Measurements from ENCODE around the gene PGK2.

PGK2 gene

DNA sequence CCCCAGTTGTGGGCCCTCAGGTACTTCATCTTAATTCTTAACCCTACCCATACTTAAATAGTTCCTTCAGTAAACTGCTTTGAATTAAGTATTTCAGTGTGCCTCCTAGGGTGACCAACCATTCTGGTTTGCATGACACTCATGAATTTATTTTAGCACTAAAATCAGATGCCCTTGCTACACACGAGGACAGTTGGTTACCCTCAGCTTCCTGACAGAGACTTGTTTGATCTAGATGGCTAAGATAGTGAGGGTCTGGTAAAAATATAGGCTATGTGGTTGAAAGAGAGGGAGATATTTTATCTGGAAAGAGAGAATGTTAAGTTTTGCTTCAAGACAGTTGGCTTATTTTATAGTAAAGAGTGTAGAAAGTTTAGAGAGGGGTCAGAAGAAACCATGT lies 10.6 kb downstream of the PGK2 start:
- Mint-ChIP-seq H3K4me1 (ENCODE audit: low read depth) (no peaks in the 10 kb centered on the region), H3K27ac (no peak overlapping the region), H3K9me3 (peaks cover 6% of the 10 kb centered on the region), H3K36me3 (ENCODE audit: low read depth) (no peaks in the 10 kb centered on the region), H3K4me3 (no peak overlapping the region), H3K27me3 (ENCODE audit: low read depth) (no peaks in the 10 kb centered on the region)

DNA sequence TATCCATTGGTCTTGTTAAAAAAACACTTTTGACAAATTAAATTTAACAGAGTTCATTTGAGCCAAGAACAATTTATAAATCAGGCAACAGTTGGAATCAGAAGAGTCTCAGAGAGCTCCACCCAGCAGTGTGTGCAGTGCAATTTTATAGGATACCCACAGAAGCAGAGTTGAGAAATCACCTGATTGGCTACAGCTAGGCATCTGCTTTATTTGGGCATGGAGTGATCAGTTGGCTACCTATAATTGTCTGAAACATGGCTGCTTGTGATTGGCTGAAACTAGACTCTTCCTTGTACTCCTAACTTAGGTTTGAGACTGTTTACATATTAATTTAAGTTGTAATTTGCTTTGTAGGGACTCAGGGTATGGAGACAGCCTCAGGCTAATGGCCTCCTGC lies 12.0 kb downstream of the PGK2 start:
- H3K27ac Mint-ChIP-seq = no peak overlapping the region
- no peaks in the 10 kb centered on the region for H3K27me3 Mint-ChIP-seq (ENCODE audit: low read depth)
- H3K4me1 Mint-ChIP-seq (ENCODE audit: low read depth) = no peaks in the 10 kb centered on the region
- H3K4me3 Mint-ChIP-seq = no peak overlapping the region
- no peaks in the 10 kb centered on the region for H3K36me3 Mint-ChIP-seq (ENCODE audit: low read depth)
- peaks cover 6% of the 10 kb centered on the region for H3K9me3 Mint-ChIP-seq

DNA sequence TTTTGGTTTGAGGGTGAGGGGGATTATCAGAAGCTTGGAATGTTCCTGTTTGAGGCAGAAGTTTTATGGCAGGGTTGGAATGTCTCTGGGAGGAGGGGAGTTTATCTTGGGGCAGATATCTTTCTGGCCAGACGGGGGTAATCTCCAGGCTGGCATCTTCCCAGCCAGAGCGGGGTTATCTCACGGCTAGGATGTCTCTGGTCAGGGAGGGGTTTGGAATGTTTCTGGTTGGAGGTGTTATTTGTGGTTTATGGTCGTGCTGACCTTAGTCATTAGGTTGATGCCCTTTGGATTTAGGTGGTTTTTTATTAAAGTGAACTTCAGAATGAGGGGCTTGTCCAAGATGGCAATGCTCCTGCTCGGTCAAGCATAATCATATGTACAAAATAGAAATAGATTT lies 14.8 kb downstream of the PGK2 start:
- no peaks in the 10 kb centered on the region for H3K27me3 Mint-ChIP-seq (ENCODE audit: low read depth)

DNA sequence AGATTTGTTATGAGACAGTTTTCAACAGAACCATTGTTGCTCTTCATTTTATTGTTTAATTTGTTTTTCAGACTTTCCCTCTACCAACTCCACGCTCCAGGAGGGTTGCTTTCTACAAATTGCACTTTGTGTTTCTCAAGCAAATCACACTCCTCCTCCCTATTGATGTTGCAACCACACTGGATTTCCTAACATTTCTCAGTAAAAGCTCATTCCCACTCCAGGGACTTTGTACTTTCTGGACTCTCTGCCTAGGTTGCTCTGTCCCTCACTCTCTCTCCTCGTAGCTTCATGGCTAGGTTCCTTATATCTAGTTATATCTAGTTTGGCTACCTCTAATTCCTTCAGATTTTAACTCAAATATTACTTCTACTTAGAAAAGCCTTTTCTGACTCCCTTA lies 20.3 kb downstream of the PGK2 start:
- no peak overlapping the region for H3K27ac Mint-ChIP-seq
- H3K4me1 Mint-ChIP-seq (ENCODE audit: low read depth) = no peaks in the 10 kb centered on the region
- no peaks in the 10 kb centered on the region for H3K9me3 Mint-ChIP-seq

More for the DNA sequence above, 14.8 kb downstream of the PGK2 start:
- peaks cover 6% of the 10 kb centered on the region for H3K9me3 Mint-ChIP-seq
- no peaks in the 10 kb centered on the region for H3K36me3 Mint-ChIP-seq (ENCODE audit: low read depth)
- H3K4me1 Mint-ChIP-seq (ENCODE audit: low read depth) = no peaks in the 10 kb centered on the region
- no peak overlapping the region for H3K4me3 Mint-ChIP-seq
- no peak overlapping the region for H3K27ac Mint-ChIP-seq

DNA sequence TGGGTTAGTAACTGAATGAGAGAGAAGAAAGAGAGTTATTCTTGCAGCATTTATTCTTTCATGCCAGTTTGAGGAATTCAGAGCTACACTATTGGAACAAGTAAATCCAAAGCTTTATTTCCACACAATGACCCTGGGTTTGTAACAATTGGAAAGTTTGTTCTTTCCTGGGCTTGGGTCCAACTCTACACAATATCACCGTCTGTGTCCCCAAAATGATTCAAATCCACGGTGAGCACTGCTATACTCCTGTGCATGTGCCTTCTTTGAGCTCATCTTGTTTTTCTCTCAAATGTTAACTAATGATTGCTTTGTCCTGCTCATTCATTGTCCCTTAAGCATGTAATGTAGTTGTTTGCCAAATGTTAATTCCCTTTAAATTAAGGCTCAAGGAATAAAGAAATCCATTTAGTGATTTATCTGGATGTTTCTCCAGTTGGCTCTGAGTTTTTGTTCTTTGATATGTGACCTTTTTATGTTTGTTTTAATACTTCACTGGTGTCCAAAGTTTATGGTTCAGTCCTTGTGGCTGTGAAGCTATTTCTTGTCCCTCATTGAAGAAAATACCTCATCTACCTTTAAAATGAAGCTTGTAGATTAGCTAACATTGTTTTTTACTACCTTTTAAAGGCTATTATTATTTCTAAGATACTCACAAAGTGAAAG lies 22.4 kb downstream of the PGK2 start:
- Mint-ChIP-seq H3K9me3 (no peaks in the 10 kb centered on the region), H3K27me3 (ENCODE audit: low read depth) (no peaks in the 10 kb centered on the region), H3K36me3 (ENCODE audit: low read depth) (no peaks in the 10 kb centered on the region), H3K4me1 (ENCODE audit: low read depth) (no peaks in the 10 kb centered on the region), H3K4me3 (no peak overlapping the region), H3K27ac (no peak overlapping the region)

More for the DNA sequence above, 20.3 kb downstream of the PGK2 start:
- Mint-ChIP-seq H3K4me3 (no peak overlapping the region), H3K36me3 (ENCODE audit: low read depth) (no peaks in the 10 kb centered on the region), H3K27me3 (ENCODE audit: low read depth) (no peaks in the 10 kb centered on the region)

DNA sequence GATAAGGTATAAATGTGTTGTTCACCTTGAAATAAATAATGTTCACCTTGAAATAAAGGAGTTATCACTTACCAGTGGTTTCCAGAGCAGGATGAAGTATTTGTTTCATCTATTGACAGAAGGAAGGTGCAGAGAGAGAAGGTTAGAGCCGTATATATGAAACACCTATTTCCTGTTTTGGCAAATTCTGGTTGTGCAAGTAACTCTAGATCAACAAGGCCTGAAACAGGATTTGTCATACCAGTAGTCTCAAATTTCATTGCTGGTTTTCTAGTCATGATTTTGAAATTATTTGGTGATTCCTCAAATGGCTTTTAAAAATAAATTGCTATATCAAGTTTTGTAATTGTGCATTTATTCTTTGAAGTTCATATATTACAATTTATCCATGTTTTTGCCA lies 42.8 kb downstream of the PGK2 start, which contains the start of gene CRISP3:
Gene CRISP3 (minus strand): TSS at position 130 of the 400 bp plus-strand sequence. CDS start 21 bp downstream, at position 109.
- H3K27ac Mint-ChIP-seq = no peak within 1 kb of the TSS

DNA sequence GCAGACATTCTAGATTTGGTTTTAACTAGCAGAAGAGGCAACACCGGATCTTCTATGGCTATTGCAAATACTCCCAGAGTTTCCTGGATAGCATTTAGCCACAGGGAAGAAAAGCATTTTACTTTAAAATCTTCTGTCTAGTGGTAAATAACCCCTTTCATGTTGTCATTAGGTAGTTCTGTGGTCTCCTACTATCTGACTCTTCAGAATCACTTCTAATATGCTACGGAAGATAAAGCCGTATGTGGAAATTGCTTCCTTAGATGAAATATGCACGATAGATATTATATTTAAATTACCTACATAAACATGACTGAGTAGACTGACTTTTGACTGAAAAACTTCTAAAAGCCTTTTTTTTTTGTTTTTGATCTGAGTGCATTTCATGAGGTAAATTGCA lies 43.7 kb downstream of the PGK2 start:
- Mint-ChIP-seq H3K9me3 (no peaks in the 10 kb centered on the region), H3K27me3 (ENCODE audit: low read depth) (no peaks in the 10 kb centered on the region), H3K36me3 (ENCODE audit: low read depth) (no peaks in the 10 kb centered on the region)

More for the DNA sequence above, 42.8 kb downstream of the PGK2 start, which contains the start of gene CRISP3:
- H3K9me3 Mint-ChIP-seq = no peaks in the 10 kb centered on the region
- H3K27me3 Mint-ChIP-seq (ENCODE audit: low read depth) = no peaks in the 10 kb centered on the region
- no peak within 1 kb of the TSS for H3K4me3 Mint-ChIP-seq
- H3K36me3 Mint-ChIP-seq (ENCODE audit: low read depth) = no peaks in the 10 kb centered on the region
- H3K4me1 Mint-ChIP-seq (ENCODE audit: low read depth) = no peaks in the 10 kb centered on the region

DNA sequence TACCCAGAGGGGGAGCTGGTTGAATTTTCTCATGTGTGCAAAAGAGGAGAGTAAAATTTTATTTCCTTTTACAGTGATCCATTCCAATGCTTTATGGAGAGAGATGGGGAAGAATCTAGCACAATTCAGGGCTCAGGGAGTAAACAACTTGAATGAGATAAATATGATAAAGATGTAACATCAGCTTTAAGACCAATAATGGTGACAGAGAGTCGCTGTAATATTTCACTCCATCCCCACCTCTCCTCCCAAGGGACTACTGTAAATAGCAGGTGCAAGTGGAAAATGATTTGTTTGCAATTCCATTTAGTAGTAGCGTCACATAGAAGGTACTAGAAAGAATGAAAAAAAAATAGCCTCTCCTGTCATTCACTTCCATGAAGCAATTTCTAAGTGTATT lies 47.7 kb downstream of the PGK2 start:
- Mint-ChIP-seq H3K4me3 (no peak overlapping the region), H3K4me1 (ENCODE audit: low read depth) (no peaks in the 10 kb centered on the region), H3K27me3 (ENCODE audit: low read depth) (no peaks in the 10 kb centered on the region), H3K27ac (no peak overlapping the region), H3K9me3 (no peaks in the 10 kb centered on the region), H3K36me3 (ENCODE audit: low read depth) (no peaks in the 10 kb centered on the region)

More for the DNA sequence above, 43.7 kb downstream of the PGK2 start:
- Mint-ChIP-seq H3K27ac (no peak overlapping the region), H3K4me3 (no peak overlapping the region), H3K4me1 (ENCODE audit: low read depth) (no peaks in the 10 kb centered on the region)

DNA sequence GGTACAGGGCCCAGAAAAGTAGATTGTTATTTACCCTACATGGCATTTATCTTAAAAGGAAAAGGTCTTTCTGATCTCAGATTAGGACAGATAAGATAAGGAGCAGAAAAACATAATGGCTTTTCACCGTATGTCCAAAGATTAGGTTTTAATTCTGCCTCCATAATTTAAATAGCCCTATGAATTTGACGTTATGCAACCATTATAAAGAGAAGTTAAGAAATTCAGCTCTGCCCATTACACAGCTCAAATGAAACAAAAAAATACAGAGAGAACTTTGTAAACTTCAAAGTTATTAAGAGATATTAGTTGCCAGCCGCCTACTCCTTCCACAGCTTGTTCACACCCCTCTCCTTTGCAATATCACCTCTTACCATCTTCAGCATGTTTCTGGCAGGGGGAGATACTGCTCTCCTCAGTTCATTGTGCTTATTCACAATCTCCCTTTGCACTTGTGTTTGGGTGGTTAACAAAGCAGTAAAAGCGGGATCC lies 51.0 kb downstream of the PGK2 start:
- Mint-ChIP-seq H3K4me1 (ENCODE audit: low read depth) (no peaks in the 10 kb centered on the region), H3K27me3 (ENCODE audit: low read depth) (no peaks in the 10 kb centered on the region), H3K27ac (no peak overlapping the region), H3K4me3 (no peak overlapping the region), H3K9me3 (no peaks in the 10 kb centered on the region), H3K36me3 (ENCODE audit: low read depth) (no peaks in the 10 kb centered on the region)
